HCT116 (cell line): ENCODE measurements around the gene NSMCE4A. TPM values are rescaled to one million over a fixed set of nuclear protein-coding genes. Genes with fewer than 3 reads are reported as not detected.

ENCODE experiments used
- ATAC-seq: fragments of 200-7000 bp; cut with Tn5 transposase; 2 replicates; pipeline ENCODE4 v1.9.1; 2020; ENCODE audit warnings: mild to moderate bottlenecking, moderate library complexity
- BruUV-seq: library from RNA; stranded (reverse); fragments of 400-500 nt; replicated peaks from 2 replicates; lab custom pipeline; 2021; lab: Mats Ljungman, UMichigan
- CTCF ChIA-PET: fragments of 300-600 bp; sonication (Branson Sonifier 250); formaldehyde crosslinking; loops from one replicate; lab custom pipeline; 2021; ENCODE audit warnings: antibody characterized with exemption; lab: Charles Lee
- POLR2A ChIA-PET: fragments of 300-600, 350-600 bp; sonication (Branson Sonifier 250); formaldehyde crosslinking; loops from one replicate; lab custom pipeline; 2021; ENCODE audit warnings: antibody characterized with exemption; lab: Charles Lee
- RAD21 ChIA-PET, 2 experiments: fragments of 300-600 bp; sonication (Branson Sonifier 250); formaldehyde crosslinking; loops; one replicate each; lab custom pipeline; 2023; ENCODE audit warnings: low total read pairs in 2 of 2; ENCODE audit not compliant: uncharacterized antibody in 2 of 2, unreplicated experiment in 2 of 2, low non-redundant PET in 1 of 2; lab: Charles Lee
- DNase-seq: peaks from one replicate; pipeline ENCODE4 v3.0.0-alpha.2; 2010; ENCODE audit warnings: low read depth, low spot score
- H2AFZ ChIP-seq: fragments of 200-600 bp; shearing (Covaris generic), sonication (generic); 2 replicates; pipeline ENCODE4 v1.6.1; 2017; ENCODE audit warnings: low read depth, mixed run types, mixed read lengths, antibody characterized with exemption, low read length; ENCODE audit not compliant: poor library complexity, severe bottlenecking
- H3K27ac ChIP-seq: 2 replicates; pipeline ENCODE4 v1.5.1; 2012; ENCODE audit warnings: low read depth, low read length
- H3K27me3 ChIP-seq: fragments of 200-600 bp; sonication (generic); 2 replicates; pipeline ENCODE4 v1.6.1; 2016; ENCODE audit warnings: mixed run types, low read length, mixed read lengths; ENCODE audit not compliant: insufficient read depth
- H3K36me3 ChIP-seq, 2 experiments: fragments of 200-500 bp in 1 of 2; fragments of 200-600 bp in 1 of 2; sonication (Bioruptor generic) in 1 of 2; sonication (generic) in 1 of 2; 2 replicates each; pipeline versions ENCODE4 v1.5.1 to v1.6.1; 2014 to 2016; ENCODE audit warnings: low read length in 2 of 2, inconsistent platforms in 1 of 2, mixed read lengths in 1 of 2, mixed run types in 1 of 2; ENCODE audit not compliant: insufficient read depth in 2 of 2, control insufficient read depth in 1 of 2
- H3K4me1 ChIP-seq, 2 experiments: fragments of 200-600 bp in 1 of 2; sonication (generic) in 1 of 2; 2 replicates each; pipeline versions ENCODE4 v1.5.1 to v1.6.1; 2012 to 2017; ENCODE audit warnings: low read length in 2 of 2, inconsistent platforms in 1 of 2, mild to moderate bottlenecking in 1 of 2, mixed read lengths in 1 of 2, mixed run types in 1 of 2, moderate library complexity in 1 of 2; ENCODE audit not compliant: insufficient read depth in 2 of 2, control insufficient read depth in 1 of 2
- H3K4me2 ChIP-seq: fragments of 200-600 bp; sonication (generic); 2 replicates; pipeline ENCODE4 v1.6.1; 2017; ENCODE audit warnings: mixed run types, low read length, mixed read lengths
- H3K4me3 ChIP-seq, 2 experiments: fragments of 200-600 bp in 1 of 2; sonication (generic) in 1 of 2; replicated peaks in 1 of 2; 2 replicates each; pipeline ENCODE4 v1.5.1; 2011 to 2016; ENCODE audit warnings: low read length in 2 of 2, control low read depth in 1 of 2, low read depth in 1 of 2, mild to moderate bottlenecking in 1 of 2, mixed read lengths in 1 of 2, mixed run types in 1 of 2
- H3K79me2 ChIP-seq: fragments of 200-600 bp; sonication (generic); 2 replicates; pipeline ENCODE4 v1.6.1; 2017; ENCODE audit warnings: mild to moderate bottlenecking, mixed run types, low read length, moderate library complexity, mixed read lengths; ENCODE audit not compliant: insufficient read depth
- H3K9ac ChIP-seq: fragments of 200-600 bp; sonication (generic); 2 replicates; pipeline ENCODE4 v1.6.1; 2016; ENCODE audit warnings: low read length, mixed read lengths
- H3K9me2 ChIP-seq: fragments of 200-600 bp; sonication (generic), shearing (Covaris generic); 2 replicates; pipeline ENCODE4 v1.6.1; 2017; ENCODE audit warnings: mixed run types, mild to moderate bottlenecking, moderate library complexity; ENCODE audit not compliant: insufficient read depth
- H3K9me3 ChIP-seq, 2 experiments: fragments of 200-500 bp in 1 of 2; fragments of 200-600 bp in 1 of 2; sonication (Bioruptor generic) in 1 of 2; sonication (generic) in 1 of 2; 2 replicates each; pipeline ENCODE4 v1.6.1; 2014 to 2017; ENCODE audit warnings: low read length in 2 of 2, mixed read lengths in 2 of 2, inconsistent platforms in 1 of 2, low read depth in 1 of 2, mild to moderate bottlenecking in 1 of 2, mixed run types in 1 of 2, moderate library complexity in 1 of 2; ENCODE audit not compliant: control insufficient read depth in 1 of 2, insufficient read depth in 1 of 2
- H4K20me1 ChIP-seq: fragments of 200-600 bp; sonication (generic), shearing (Covaris generic); 2 replicates; pipeline ENCODE4 v1.6.1; 2017; ENCODE audit warnings: mixed run types, mild to moderate bottlenecking, moderate library complexity; ENCODE audit not compliant: insufficient read depth
- CBX3 ChIP-seq: IDR thresholded peaks from 2 replicates; pipeline ENCODE4 v1.6.1; 2012; ENCODE audit warnings: low read depth
- CEBPB ChIP-seq: IDR thresholded peaks from 2 replicates; pipeline ENCODE4 v1.6.1; 2012; ENCODE audit warnings: low read depth
- CTCF ChIP-seq, 3 experiments: fragments of 200-600 bp in 1 of 3; sonication (generic) in 1 of 3; IDR thresholded peaks in 2 of 3; conservative IDR thresholded peaks in 1 of 3; 2 replicates each; pipeline ENCODE4 v1.5.1; 2012 to 2017; ENCODE audit warnings: low read depth in 2 of 3, low read length in 2 of 3, antibody characterized with exemption in 1 of 3, borderline replicate concordance in 1 of 3, control low read depth in 1 of 3, mild to moderate bottlenecking in 1 of 3, mixed read lengths in 1 of 3, mixed run types in 1 of 3, moderate library complexity in 1 of 3; ENCODE audit not compliant: insufficient read depth in 1 of 3
- ELF1 ChIP-seq: IDR thresholded peaks from 2 replicates; pipeline ENCODE4 v1.6.1; 2012; ENCODE audit warnings: low read depth, borderline replicate concordance
- EZH2phosphoT487 ChIP-seq: fragments of 200-600 bp; IDR thresholded peaks from 2 replicates; pipeline ENCODE4 v1.6.1; 2018; ENCODE audit warnings: antibody characterized with exemption, borderline replicate concordance
- POLR2A ChIP-seq: IDR thresholded peaks from 2 replicates; pipeline ENCODE4 v1.7.0; 2011; ENCODE audit warnings: borderline replicate concordance; ENCODE audit not compliant: insufficient read depth, insufficient read length; ENCODE audit errors: extremely low read depth
- REST ChIP-seq: IDR thresholded peaks from 2 replicates; pipeline ENCODE4 v1.6.1; 2012; ENCODE audit warnings: low read depth
- SIN3A ChIP-seq: IDR thresholded peaks from 2 replicates; pipeline ENCODE4 v1.6.1; 2012; ENCODE audit warnings: low read depth
- SP1 ChIP-seq: IDR thresholded peaks from 2 replicates; pipeline ENCODE4 v1.6.1; 2012; ENCODE audit warnings: low read depth
- SRF ChIP-seq: IDR thresholded peaks from 2 replicates; pipeline ENCODE4 v1.6.1; 2012; ENCODE audit warnings: low read depth
- TCF7L2 ChIP-seq: IDR thresholded peaks from 2 replicates; pipeline ENCODE4 v1.7.0; 2011; ENCODE audit warnings: borderline replicate concordance, inconsistent platforms; ENCODE audit not compliant: insufficient read depth, insufficient read length; ENCODE audit errors: extremely low read depth
- YY1 ChIP-seq: IDR thresholded peaks from 2 replicates; pipeline ENCODE4 v1.6.1; 2011; ENCODE audit warnings: low read length, low read depth, moderate library complexity, mild to moderate bottlenecking; ENCODE audit not compliant: insufficient replicate concordance; ENCODE audit errors: extremely low read depth
- ZFX ChIP-seq: fragments of 450-650 bp; IDR thresholded peaks from 2 replicates; pipeline ENCODE4 v1.6.1; 2017
- ZNF274 ChIP-seq: fragments of 200-500 bp; sonication (Bioruptor generic); IDR thresholded peaks from 2 replicates; pipeline ENCODE4 v1.6.1; 2014; ENCODE audit warnings: mild to moderate bottlenecking, low read depth, low read length, inconsistent platforms
- intact Hi-C: fragments of 100-400 bp; cut with micrococcal nuclease; formaldehyde crosslinking; loops from 2 replicates; pipeline ENCODE4 v1.10.0; 2022
- total RNA-seq: library from RNA; stranded (reverse); gene quantifications from one replicate; pipeline ENCODE4 v1.2.1, GENCODE V29; 2021; ENCODE audit not compliant: unreplicated experiment

NSMCE4A gene
- total RNA-seq, 1 experiment from 2014 or later: 70.6 TPM

- H3K9me2 ChIP-seq: no peaks in the 10 kb centered on the region
- CTCF ChIA-PET: no interaction called here
- H3K36me3 ChIP-seq: no peaks in the 10 kb centered on the region
- POLR2A ChIA-PET: no interaction called here
- no peak for DNase-seq
- RAD21 ChIA-PET: no interaction called here
- no TSS peak for BruUV-seq
- H3K9ac ChIP-seq: no peak overlapping the region
- H3K4me3 ChIP-seq: no peak overlapping the region
- no peak overlapping the region for H3K4me2 ChIP-seq
- H2AFZ ChIP-seq: no peak overlapping the region
- no peaks in the 10 kb centered on the region for H3K9me3 ChIP-seq
- intact Hi-C loops: no loop called here
- no peak for ATAC-seq
- no peaks in the 10 kb centered on the region for H3K4me1 ChIP-seq
- H3K27ac ChIP-seq: no peak overlapping the region
- H3K79me2 ChIP-seq: no peaks in the 10 kb centered on the region
- H3K27me3 ChIP-seq: no peaks in the 10 kb centered on the region
- TF ChIP-seq EZH2phosphoT487 (no peak), SP1 (no peak)
- H4K20me1 ChIP-seq: no peaks in the 10 kb centered on the region
Observed at GRCh38 chr10:121942749-121943416, 32.1 kb downstream of the NSMCE4A start.

- Histone ChIP-seq H3K4me1 (no peaks in the 10 kb centered on the region), H3K9me3 (no peaks in the 10 kb centered on the region), H3K9ac (no peak overlapping the region), H3K27ac (no peak overlapping the region), H3K79me2 (no peaks in the 10 kb centered on the region), H4K20me1 (no peaks in the 10 kb centered on the region), H3K4me3 (no peak overlapping the region), H3K27me3 (no peaks in the 10 kb centered on the region), H3K36me3 (no peaks in the 10 kb centered on the region), H2AFZ (no peak overlapping the region), H3K9me2 (no peaks in the 10 kb centered on the region), H3K4me2 (no peak overlapping the region)
- ChIA-PET RAD21 (no interaction called here), POLR2A (no interaction called here), CTCF (no interaction called here)
- no peak for TF ChIP-seq POLR2A
- no peak for TF ChIP-seq CTCF (IDR thresholded peaks at IDR 0.05 in 2 of 3, conservative IDR thresholded peaks at IDR 0.05 in 1 of 3; ENCODE audit: borderline replicate concordance in 1 of 3, insufficient read depth in 1 of 3, low read depth in 2 of 3, low read length in 2 of 3)
- no peak for TF ChIP-seq SP1
- TF ChIP-seq CBX3: no peak
- no peak for TF ChIP-seq CEBPB
- no peak for TF ChIP-seq ZNF274
- TF ChIP-seq TCF7L2: no peak
- no peak for TF ChIP-seq SIN3A
- TF ChIP-seq YY1: no peak
- TF ChIP-seq REST: no peak
- no peak for TF ChIP-seq SRF
- TF ChIP-seq ELF1: no peak
- no peak for TF ChIP-seq EZH2phosphoT487
- no peak for TF ChIP-seq ZFX
- ATAC-seq: no peak
- BruUV-seq: no TSS peak
- DNase-seq: no peak
- intact Hi-C loops: no loop called here
Observed at GRCh38 chr10:121941532-121941931, 33.5 kb downstream of the NSMCE4A start.
